Activated CD4-positive, alpha-beta T cell treated with anti-CD3 and anti-CD28 coated beads, Interleukin-2, amount 10 ng/mL, durations not matched to agents 7 days and 5 days (primary cell): ENCODE measurements around the gene JCAD. TPM values are rescaled to one million over a fixed set of nuclear protein-coding genes. Genes with fewer than 3 reads are reported as not detected.
"Not testable (repeated sequence)": the region's sequence is repeated elsewhere in the genome, so short reads cannot be mapped to it uniquely, and the experiment has no call there.

Experiments used
- CTCF ChIA-PET: fragments of 350-600 bp; sonication (Branson Sonifier 250); formaldehyde crosslinking; loops from one replicate; lab custom pipeline; 2021; ENCODE audit warnings: antibody characterized with exemption; lab: Charles Lee
- POLR2A ChIA-PET: fragments of 350-600 bp; sonication (Branson Sonifier 250); formaldehyde crosslinking; loops from one replicate; lab custom pipeline; 2021; ENCODE audit warnings: antibody characterized with exemption; lab: Charles Lee
- DNase-seq: peaks from one replicate; pipeline ENCODE4 v3.0.0-alpha.2; 2020
- H3K27ac Mint-ChIP-seq: one replicate; pipeline ENCODE4 v1.8.0; 2021; ENCODE audit warnings: mild to moderate bottlenecking, moderate library complexity, mixed read lengths
- H3K27me3 Mint-ChIP-seq: one replicate; pipeline ENCODE4 v1.8.0; 2021; ENCODE audit warnings: mixed read lengths
- H3K36me3 Mint-ChIP-seq: one replicate; pipeline ENCODE4 v1.8.0; 2021; ENCODE audit warnings: low read depth, mixed read lengths
- H3K4me1 Mint-ChIP-seq: one replicate; pipeline ENCODE4 v1.8.0; 2021; ENCODE audit warnings: mixed read lengths
- H3K4me3 Mint-ChIP-seq: one replicate; pipeline ENCODE4 v1.8.0; 2021; ENCODE audit warnings: mild to moderate bottlenecking, moderate library complexity, mixed read lengths
- H3K9me3 Mint-ChIP-seq: one replicate; pipeline ENCODE4 v1.8.0; 2021; ENCODE audit warnings: mixed read lengths
- total RNA-seq, 2 experiments: library from RNA; stranded (reverse); gene quantifications; one replicate each; pipeline ENCODE4 v1.2.3, GENCODE V29; 2021

Gene JCAD
- total RNA-seq, 2 experiments from 2014 or later, result 0.12 TPM; not detected in 1

DNA sequence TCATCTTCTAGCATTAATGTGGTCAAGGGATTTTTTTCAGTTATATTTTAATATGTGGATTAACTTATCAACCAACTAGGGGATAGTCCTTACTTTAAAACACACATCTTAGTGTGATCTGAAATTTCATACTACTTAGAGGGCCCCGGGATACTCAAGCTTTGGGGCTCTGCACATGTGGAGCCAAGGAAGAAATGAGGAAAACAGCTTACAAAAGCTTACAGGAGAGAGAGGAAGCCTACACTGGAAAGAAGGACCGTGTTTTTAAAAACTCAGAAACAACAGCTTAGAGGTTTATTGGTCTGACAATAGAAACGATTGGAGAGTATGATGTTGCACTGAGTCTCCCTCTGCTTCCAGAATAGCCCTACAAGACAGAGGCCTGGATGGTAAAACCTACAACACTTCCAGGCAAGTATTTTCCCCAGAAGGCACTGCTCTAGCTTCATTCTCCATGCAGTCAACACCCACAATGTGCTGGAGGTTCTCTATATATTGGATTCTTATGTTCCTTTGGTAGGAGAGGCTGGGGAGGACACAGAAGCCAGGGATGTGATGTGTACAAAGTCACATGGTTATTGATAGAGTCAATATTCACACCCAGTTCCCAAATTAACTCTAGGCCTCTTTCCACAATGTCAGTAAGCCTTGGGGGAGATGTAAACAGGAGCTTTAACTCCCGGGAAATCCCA is 47.3 kb downstream of the JCAD start:
- ChIA-PET POLR2A (no interaction called here), CTCF (interaction anchor here (0.7 to 3.0 kb wide), 4 partner anchors 10 to 226 kb away, joined by 3 to 12 read pairs (median 3); no protein-coding TSS in a partner anchor)
- Mint-ChIP-seq H3K27ac (no peak overlapping the region), H3K36me3 (no peaks in the 10 kb centered on the region), H3K4me3 (no peak overlapping the region), H3K9me3 (no peaks in the 10 kb centered on the region), H3K27me3 (peaks cover 53% of the 10 kb centered on the region), H3K4me1 (no peaks in the 10 kb centered on the region)
- DNase-seq, result no peak

DNA sequence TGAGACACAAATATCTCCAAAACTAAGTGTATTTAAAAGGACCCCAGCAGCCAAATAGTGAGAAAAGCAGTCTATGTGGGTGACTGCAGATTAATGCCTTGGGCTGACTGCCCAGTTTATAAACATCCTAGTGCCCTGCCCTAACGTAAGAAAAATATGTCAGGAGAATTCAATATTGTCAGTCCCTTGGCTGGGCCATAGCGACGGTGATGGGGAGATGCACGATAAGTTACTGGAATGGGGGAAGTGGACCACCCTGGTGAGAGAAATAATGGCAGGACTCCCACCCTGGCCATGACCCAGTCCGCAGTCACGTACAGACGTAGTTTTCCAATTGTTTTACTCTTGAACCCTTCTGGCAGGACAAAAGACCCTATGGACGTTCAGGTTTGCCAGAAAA is 48.0 kb downstream of the JCAD start:
- no peaks in the 10 kb centered on the region for H3K9me3 Mint-ChIP-seq
- no peak overlapping the region for H3K27ac Mint-ChIP-seq
- DNase-seq, result no peak
- H3K4me1 Mint-ChIP-seq, result no peaks in the 10 kb centered on the region
- ChIA-PET POLR2A (no interaction called here), CTCF (interaction anchor here (0.9 to 3.0 kb wide), 2 partner anchors 9 to 227 kb away, joined by 3 to 12 read pairs; no protein-coding TSS in a partner anchor)
- no peak overlapping the region for H3K4me3 Mint-ChIP-seq
- H3K27me3 Mint-ChIP-seq, result peaks cover 55% of the 10 kb centered on the region
- H3K36me3 Mint-ChIP-seq, result no peaks in the 10 kb centered on the region

DNA sequence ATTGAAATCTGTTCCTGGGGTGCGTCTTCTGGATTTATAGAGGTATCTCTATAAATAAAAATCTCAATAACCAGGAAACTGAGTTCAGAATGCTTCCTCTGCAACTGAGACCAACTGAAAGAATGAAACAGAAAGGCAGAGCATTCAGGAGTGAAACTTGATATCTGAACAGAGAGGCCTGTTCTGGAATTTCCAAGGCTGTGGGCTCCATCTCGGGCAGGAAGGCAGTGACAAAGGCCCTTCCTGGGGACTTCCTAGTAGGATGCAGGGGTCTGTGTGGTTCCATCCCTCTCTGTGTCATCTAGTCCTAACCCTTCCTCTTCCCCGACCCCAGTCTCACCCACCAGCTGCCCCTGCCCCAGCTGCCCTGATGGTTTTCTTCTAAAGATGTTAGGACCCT is 52.0 kb downstream of the JCAD start:
- ChIA-PET POLR2A (no interaction called here), CTCF (no interaction called here)
- no peak overlapping the region for H3K27ac Mint-ChIP-seq
- H3K9me3 Mint-ChIP-seq, result no peaks in the 10 kb centered on the region
- H3K36me3 Mint-ChIP-seq, result no peaks in the 10 kb centered on the region
- peaks cover 5% of the 10 kb centered on the region for H3K4me1 Mint-ChIP-seq
- no peak for DNase-seq
- no peak overlapping the region for H3K4me3 Mint-ChIP-seq
- H3K27me3 Mint-ChIP-seq, result peaks cover 49% of the 10 kb centered on the region

DNA sequence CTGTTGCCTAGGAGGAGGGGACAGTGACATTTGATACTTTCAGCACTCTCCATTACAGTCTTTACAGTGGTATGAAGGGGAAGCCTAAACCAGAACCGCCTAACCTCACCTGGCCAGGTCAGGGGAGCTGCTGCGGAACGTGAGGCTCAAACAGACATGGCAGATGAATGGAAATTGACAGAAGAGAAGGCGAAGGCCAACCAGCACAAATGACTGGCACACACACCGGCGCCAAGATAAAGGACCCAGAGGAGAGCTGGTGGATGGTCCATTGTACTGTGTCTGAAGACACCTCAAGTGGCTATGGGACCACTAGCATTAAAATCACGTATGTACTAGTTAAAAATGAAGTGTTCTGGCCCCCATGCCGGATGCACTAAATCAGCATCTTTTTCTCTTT is 53.0 kb downstream of the JCAD start:
- no peaks in the 10 kb centered on the region for H3K36me3 Mint-ChIP-seq
- no peak overlapping the region for H3K4me3 Mint-ChIP-seq
- peaks cover 6% of the 10 kb centered on the region for H3K4me1 Mint-ChIP-seq
- DNase-seq, result no peak
- no peak overlapping the region for H3K27ac Mint-ChIP-seq
- no peaks in the 10 kb centered on the region for H3K9me3 Mint-ChIP-seq
- ChIA-PET POLR2A (no interaction called here), CTCF (interaction anchor here (1.3 to 1.6 kb wide), 2 partner anchors 11 to 234 kb away, joined by 4 to 6 read pairs; no protein-coding TSS in a partner anchor)
- H3K27me3 Mint-ChIP-seq, result peaks cover 45% of the 10 kb centered on the region

DNA sequence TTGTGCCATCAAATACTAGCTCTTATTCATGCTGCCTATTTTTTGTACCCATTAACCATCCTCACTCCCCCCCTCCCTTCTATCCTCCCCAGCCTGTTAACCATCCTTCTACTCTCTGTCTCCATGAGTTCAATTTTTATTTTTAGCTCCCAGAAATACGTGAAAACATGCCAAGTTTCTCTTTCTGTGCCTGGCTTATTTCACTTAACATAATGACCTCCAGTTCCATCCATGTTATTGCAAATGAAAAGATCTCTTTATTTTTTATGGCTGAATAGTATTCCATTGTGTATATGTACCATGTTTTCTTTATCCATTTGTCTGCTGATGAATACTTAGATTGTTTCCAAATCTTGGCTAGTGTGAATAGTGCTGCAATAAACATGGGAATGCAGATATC is 54.3 kb downstream of the JCAD start:
- H3K9me3 Mint-ChIP-seq, H3K36me3 Mint-ChIP-seq, DNase-seq, H3K4me3 Mint-ChIP-seq, H3K27ac Mint-ChIP-seq, H3K4me1 Mint-ChIP-seq: not testable (repeated sequence)
- CTCF ChIA-PET, result interaction anchor here (0.6 to 1.6 kb wide), 3 partner anchors 12 to 628 kb away, joined by 3 to 6 read pairs (median 4); no protein-coding TSS in a partner anchor
- peaks cover 46% of the 10 kb centered on the region for H3K27me3 Mint-ChIP-seq
- POLR2A ChIA-PET, result interaction anchor here (0.6 kb wide), 1 partner anchor 1229 kb away, joined by 3 read pairs; no protein-coding TSS in a partner anchor

DNA sequence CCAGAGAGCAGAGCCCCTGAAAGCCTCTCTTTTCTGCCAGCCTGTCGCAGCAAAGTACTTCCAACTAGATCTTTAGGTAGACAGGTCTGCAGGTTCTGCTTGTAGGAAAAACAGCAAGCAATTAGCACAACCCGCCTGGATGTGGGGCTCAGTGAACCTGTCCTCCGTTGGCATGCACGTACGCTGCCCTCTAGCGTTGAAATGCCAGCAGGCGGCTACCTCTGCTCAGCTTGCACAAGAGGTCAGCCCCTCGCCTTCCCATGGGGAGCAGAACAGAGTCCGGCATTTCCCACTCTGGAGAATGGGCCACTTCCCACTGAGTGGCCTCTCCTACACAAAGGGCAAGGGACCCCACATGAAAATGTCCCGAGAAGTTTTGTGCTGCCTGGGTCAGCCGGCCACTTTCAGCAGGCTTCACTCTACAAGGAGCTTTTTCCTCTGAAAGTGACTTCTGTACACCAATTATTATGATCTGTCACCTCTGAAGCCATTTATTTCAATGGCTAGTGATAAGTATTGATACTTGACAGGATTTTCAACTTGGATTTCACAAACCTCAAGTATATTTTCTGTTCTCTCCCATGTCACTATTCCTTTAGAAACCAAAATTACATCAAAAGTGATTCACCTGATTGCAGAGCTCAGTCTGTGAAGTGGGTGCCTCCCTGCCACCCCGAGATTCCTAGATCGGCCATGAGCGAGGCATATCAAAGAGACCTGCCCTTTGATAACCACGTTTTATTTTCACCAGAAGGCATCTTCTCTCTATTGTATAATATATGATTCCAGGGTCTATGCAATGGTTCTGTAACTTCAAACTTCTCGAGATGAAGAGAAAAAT is 56.7 kb downstream of the JCAD start:
- peak; percentile 68 for DNase-seq
- CTCF ChIA-PET, result interaction anchor here (0.7 to 2.6 kb wide), 10 partner anchors 9 to 239 kb away, joined by 3 to 12 read pairs (median 3); no protein-coding TSS in a partner anchor
- no peak overlapping the region for H3K27ac Mint-ChIP-seq
- peaks cover 6% of the 10 kb centered on the region for H3K4me1 Mint-ChIP-seq
- H3K27me3 Mint-ChIP-seq, result peaks cover 44% of the 10 kb centered on the region
- POLR2A ChIA-PET, result no interaction called here
- no peaks in the 10 kb centered on the region for H3K9me3 Mint-ChIP-seq
- H3K4me3 Mint-ChIP-seq, result no peak overlapping the region
- H3K36me3 Mint-ChIP-seq, result no peaks in the 10 kb centered on the region

DNA sequence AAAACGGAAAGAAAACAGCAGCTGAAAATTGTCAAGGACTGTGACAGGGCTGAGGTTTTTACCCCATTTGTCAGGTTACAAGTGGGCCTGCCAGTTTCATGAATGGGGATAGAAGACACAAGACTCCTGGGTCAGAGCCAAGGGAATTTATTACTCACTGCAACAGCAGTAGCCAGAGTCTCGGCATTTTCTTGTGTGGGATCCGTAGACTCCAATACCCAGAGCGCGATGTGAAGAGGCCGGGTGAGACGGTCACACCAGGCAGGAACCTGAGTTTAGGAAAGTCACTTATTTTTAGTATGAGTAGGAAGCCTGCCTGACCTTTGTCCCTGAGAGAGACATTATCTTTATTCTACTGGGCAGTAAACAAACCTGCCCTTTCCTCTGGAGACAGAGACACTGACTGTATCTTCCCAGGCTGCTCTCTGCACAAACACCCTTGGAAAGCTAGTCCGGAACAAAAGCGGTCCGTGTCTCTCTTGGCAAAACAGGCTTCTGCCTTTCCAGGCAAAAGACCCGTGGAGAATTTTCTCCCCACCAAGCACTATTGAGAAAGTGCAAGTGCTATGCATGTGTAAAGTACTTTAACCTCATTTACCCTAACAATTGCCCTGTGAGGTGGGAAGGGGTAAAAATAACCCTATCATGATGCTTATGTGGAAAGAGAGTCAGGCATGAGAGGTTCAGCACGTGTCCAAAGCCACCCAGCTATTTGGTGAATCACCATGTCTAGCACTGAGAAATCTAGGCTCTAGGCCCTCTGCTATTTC is 58.4 kb downstream of the JCAD start:
- CTCF ChIA-PET, result interaction anchor here (0.6 to 2.8 kb wide), 7 partner anchors 13 to 590 kb away, joined by 3 to 11 read pairs (median 3); no protein-coding TSS in a partner anchor
- no peak overlapping the region for H3K4me3 Mint-ChIP-seq
- H3K27me3 Mint-ChIP-seq, result peaks cover 43% of the 10 kb centered on the region
- POLR2A ChIA-PET, result no interaction called here
- H3K9me3 Mint-ChIP-seq, result no peaks in the 10 kb centered on the region
- no peak overlapping the region for H3K27ac Mint-ChIP-seq
- H3K36me3 Mint-ChIP-seq, result no peaks in the 10 kb centered on the region
- DNase-seq, result no peak
- H3K4me1 Mint-ChIP-seq, result peaks cover 6% of the 10 kb centered on the region

DNA sequence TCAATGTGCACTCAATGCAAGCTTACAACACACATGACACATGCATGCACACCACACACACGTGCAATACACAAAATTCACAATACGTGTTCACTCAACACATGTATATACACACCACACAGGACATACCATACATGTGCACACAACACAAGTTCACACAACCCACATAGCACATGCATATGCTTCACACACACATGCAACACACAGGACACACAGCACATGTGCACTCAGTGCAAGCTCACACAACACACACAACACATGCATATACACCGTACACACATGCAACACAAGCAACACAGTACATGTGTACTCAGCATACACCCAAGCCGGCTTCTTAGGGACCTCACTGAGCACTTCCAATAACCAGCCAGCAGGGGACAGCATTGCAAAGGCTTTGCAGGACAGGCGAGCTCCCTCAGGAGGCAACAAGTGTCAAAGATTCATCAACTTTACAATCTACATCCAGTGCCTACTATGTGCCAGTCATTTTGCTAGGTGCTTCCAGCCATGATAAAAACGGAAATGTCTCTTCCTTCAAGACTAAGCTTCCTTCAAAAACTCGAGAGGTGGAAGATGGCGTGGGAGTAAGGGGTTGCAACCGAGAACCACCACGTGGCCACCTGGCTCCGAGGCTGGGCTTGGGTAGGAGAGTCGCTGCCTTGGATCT is 61.1 kb downstream of the JCAD start:
- Mint-ChIP-seq H3K9me3 (no peaks in the 10 kb centered on the region), H3K36me3 (no peaks in the 10 kb centered on the region), H3K27me3 (peaks cover 37% of the 10 kb centered on the region), H3K27ac (no peak overlapping the region), H3K4me1 (peaks cover 5% of the 10 kb centered on the region), H3K4me3 (no peak overlapping the region)
- ChIA-PET CTCF (interaction anchor here (0.5 to 2.8 kb wide), 28 partner anchors 9 to 1984 kb away, joined by 3 to 14 read pairs (median 4); no protein-coding TSS in a partner anchor), POLR2A (no interaction called here)
- peak; percentile 83 for DNase-seq

GRCh38 chr10:29994811-29995210 is 64.6 kb downstream of the JCAD start:
- Mint-ChIP-seq H3K4me3 (no peak overlapping the region), H3K4me1 (no peaks in the 10 kb centered on the region), H3K27ac (no peak overlapping the region), H3K9me3 (no peaks in the 10 kb centered on the region), H3K36me3 (no peaks in the 10 kb centered on the region), H3K27me3 (peaks cover 28% of the 10 kb centered on the region)
- no peak for DNase-seq
- ChIA-PET CTCF (no interaction called here), POLR2A (interaction anchor here (0.6 kb wide), 1 partner anchor 230 kb away, joined by 3 read pairs; no protein-coding TSS in a partner anchor)

GRCh38 chr10:29993319-29993915 is 66.0 kb downstream of the JCAD start:
- ChIA-PET POLR2A (no interaction called here), CTCF (interaction anchor here (0.6 kb wide), 1 partner anchor 636 kb away, joined by 3 read pairs; the partner anchor contains the start of gene LYZL2)
- Mint-ChIP-seq H3K27ac (no peak overlapping the region), H3K4me1 (no peaks in the 10 kb centered on the region), H3K36me3 (no peaks in the 10 kb centered on the region), H3K27me3 (peaks cover 30% of the 10 kb centered on the region), H3K4me3 (no peak overlapping the region), H3K9me3 (no peaks in the 10 kb centered on the region)
- no peak for DNase-seq

- Mint-ChIP-seq H3K36me3 (no peaks in the 10 kb centered on the region), H3K4me1 (no peaks in the 10 kb centered on the region), H3K4me3 (no peak overlapping the region), H3K27me3 (peaks cover 28% of the 10 kb centered on the region), H3K9me3 (no peaks in the 10 kb centered on the region), H3K27ac (no peak overlapping the region)
- CTCF ChIA-PET, result no interaction called here
- POLR2A ChIA-PET, result no interaction called here
- DNase-seq, result no peak
These were observed 66.5 kb downstream of the JCAD start for GRCh38 chr10:29992914-29993313.
